Ascending aorta (tissue), 2 donors: ENCODE measurements around the gene KAZN. TPM values are rescaled to one million over a fixed set of nuclear protein-coding genes. Genes with fewer than 3 reads are reported as not detected.
A peak's percentile ranks its signal among the peaks of the same experiment; 100 is the strongest.

Experiments used
- DNase-seq, 2 donors: peaks; one replicate each; pipeline ENCODE4 v3.0.0-alpha.2; 2019; ENCODE audit warnings: low spot score in 2 of 2
- H3K27ac ChIP-seq, 2 donors: fragments of 200-600 bp; sonication (generic); one replicate each; pipeline ENCODE4 v1.5.1; 2016 to 2017; ENCODE audit warnings: mild to moderate bottlenecking in 1 of 2
- H3K27me3 ChIP-seq: fragments of 200-600 bp; sonication (generic); one replicate; pipeline ENCODE4 v1.5.1; 2017
- H3K36me3 ChIP-seq, 2 donors: fragments of 200-600 bp; sonication (generic); one replicate each; pipeline ENCODE4 v1.5.1; 2016
- H3K4me1 ChIP-seq, 2 donors: fragments of 200-600 bp; sonication (generic); one replicate each; pipeline ENCODE4 v1.5.1; 2016 to 2017; ENCODE audit warnings: mild to moderate bottlenecking in 1 of 2
- H3K4me3 ChIP-seq, 2 donors: fragments of 200-600 bp; sonication (generic); one replicate each; pipeline ENCODE4 v1.5.1; 2016 to 2017; ENCODE audit warnings: mild to moderate bottlenecking in 1 of 2
- H3K9me3 ChIP-seq, 2 donors: fragments of 200-600 bp; sonication (generic); one replicate each; pipeline ENCODE4 v1.5.1; 2016
- CTCF ChIP-seq, 3 experiments: fragments of 200-600 bp in 2 of 3; fragments of 450-650 bp in 1 of 3; sonication (generic) in 2 of 3; IDR thresholded peaks; one replicate each; pipeline ENCODE4 v1.5.1; 2016 to 2019; ENCODE audit warnings: antibody characterized with exemption in 3 of 3, mild to moderate bottlenecking in 1 of 3, moderate library complexity in 1 of 3
- intact Hi-C: fragments of 100-400 bp; cut with DNase I; formaldehyde crosslinking; loops from one replicate; pipeline ENCODE4 v1.15.1; 2023
- total RNA-seq: library from RNA; depleted of rRNA; stranded (reverse); fragments of >200 nt; gene quantifications from one replicate; pipeline ENCODE4 v1.1.0, GENCODE V29; 2016

Gene KAZN
- total RNA-seq, 1 donor from 2014 or later = 58.5 TPM

GRCh38 chr1:14919289-14919688, 320.8 kb downstream of the KAZN start:
- Histone ChIP-seq H3K4me1 (peaks cover 0 to 2% of the 10 kb centered on the region in 2 donors), H3K4me3 (no peak overlapping the region), H3K36me3 (no peaks in the 10 kb centered on the region), H3K9me3 (no peaks in the 10 kb centered on the region), H3K27me3 (no peaks in the 10 kb centered on the region), H3K27ac (no peak overlapping the region)
- no peak for DNase-seq
- TF ChIP-seq CTCF (IDR thresholded peaks at IDR 0.05) = no peak
- intact Hi-C loops = no loop called here

DNA sequence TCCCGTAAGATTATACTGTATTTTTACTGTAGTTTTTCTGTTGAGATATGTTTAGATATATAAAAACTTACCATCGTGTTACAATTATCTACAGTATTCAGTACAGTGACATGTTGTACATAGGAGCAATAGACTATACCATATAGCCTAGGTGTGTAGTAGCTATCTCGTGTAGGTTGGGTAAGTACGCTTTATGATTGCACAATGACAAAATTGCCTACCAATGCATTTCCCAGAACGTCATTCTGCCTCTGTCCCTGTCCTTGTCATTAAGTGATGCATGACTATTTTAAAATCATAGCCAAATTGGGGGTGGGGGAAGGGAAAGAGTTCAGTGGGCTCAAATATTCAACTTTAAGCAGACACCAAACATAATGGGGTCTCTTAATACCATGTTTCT, 321.3 kb downstream of the KAZN start:
- no peaks in the 10 kb centered on the region for H3K36me3 ChIP-seq
- H3K27ac ChIP-seq = no peak overlapping the region
- no peak overlapping the region for H3K4me3 ChIP-seq
- no peaks in the 10 kb centered on the region for H3K9me3 ChIP-seq
- no peaks in the 10 kb centered on the region for H3K27me3 ChIP-seq
- peaks cover 0 to 4% of the 10 kb centered on the region in 2 donors for H3K4me1 ChIP-seq
- intact Hi-C loops = loop anchor here (10.0 kb wide), 1 partner anchor 235 kb away; the partner anchor contains the start of gene TMEM51
- DNase-seq = no peak
- TF ChIP-seq CTCF (IDR thresholded peaks at IDR 0.05) = no peak

GRCh38 chr1:14921057-14921456, 322.6 kb downstream of the KAZN start:
- DNase-seq = no peak
- H3K9me3 ChIP-seq = no peaks in the 10 kb centered on the region
- H3K27me3 ChIP-seq = no peaks in the 10 kb centered on the region
- H3K27ac ChIP-seq = no peak overlapping the region
- no peaks in the 10 kb centered on the region for H3K36me3 ChIP-seq
- intact Hi-C loops = loop anchor here (10.0 kb wide), 1 partner anchor 234 kb away; the partner anchor contains the start of gene TMEM51
- TF ChIP-seq CTCF (IDR thresholded peaks at IDR 0.05) = no peak
- no peak overlapping the region for H3K4me3 ChIP-seq
- peaks cover 0 to 15% of the 10 kb centered on the region in 2 donors for H3K4me1 ChIP-seq

- no peak for TF ChIP-seq CTCF (IDR thresholded peaks at IDR 0.05)
- peaks cover 0 to 15% of the 10 kb centered on the region in 2 donors for H3K4me1 ChIP-seq
- H3K9me3 ChIP-seq = no peaks in the 10 kb centered on the region
- no peaks in the 10 kb centered on the region for H3K27me3 ChIP-seq
- H3K4me3 ChIP-seq = peak overlapping the region; percentile 77 to 91
- no peaks in the 10 kb centered on the region for H3K36me3 ChIP-seq
- peak overlapping the region; percentile 74 to 85 for H3K27ac ChIP-seq
- intact Hi-C loops = loop anchor here (10.0 kb wide), 1 partner anchor 232 kb away; the partner anchor contains the start of gene TMEM51
- DNase-seq = no peak
Measured at GRCh38 chr1:14922942-14923726, 324.6 kb downstream of the KAZN start.

GRCh38 chr1:14923727-14924452, 325.4 kb downstream of the KAZN start:
- Histone ChIP-seq H3K4me1 (peaks cover 0 to 15% of the 10 kb centered on the region in 2 donors), H3K27me3 (no peaks in the 10 kb centered on the region), H3K9me3 (no peaks in the 10 kb centered on the region), H3K36me3 (no peaks in the 10 kb centered on the region), H3K4me3 (peak overlapping the region; percentile 77 to 91), H3K27ac (peak overlapping the region; percentile 74 to 85)
- TF ChIP-seq CTCF (IDR thresholded peaks at IDR 0.05) = no peak
- intact Hi-C loops = loop anchor here (1.0 to 10.0 kb wide), 4 partner anchors 21 to 231 kb away; partner anchors contain the start of gene TMEM51
- DNase-seq = peak in 1 of 2 donors; percentile 83
